HG03159 (cell line): Measurements from ENCODE around the gene BDKRB2.

Experiments used
- ATAC-seq: cut with Tn5 transposase; IDR thresholded peaks from one replicate; pipeline ENCODE4 v1.9.1; 2021; ENCODE audit warnings: mild to moderate bottlenecking, moderate library complexity; ENCODE audit not compliant: unreplicated experiment

Gene BDKRB2

DNA sequence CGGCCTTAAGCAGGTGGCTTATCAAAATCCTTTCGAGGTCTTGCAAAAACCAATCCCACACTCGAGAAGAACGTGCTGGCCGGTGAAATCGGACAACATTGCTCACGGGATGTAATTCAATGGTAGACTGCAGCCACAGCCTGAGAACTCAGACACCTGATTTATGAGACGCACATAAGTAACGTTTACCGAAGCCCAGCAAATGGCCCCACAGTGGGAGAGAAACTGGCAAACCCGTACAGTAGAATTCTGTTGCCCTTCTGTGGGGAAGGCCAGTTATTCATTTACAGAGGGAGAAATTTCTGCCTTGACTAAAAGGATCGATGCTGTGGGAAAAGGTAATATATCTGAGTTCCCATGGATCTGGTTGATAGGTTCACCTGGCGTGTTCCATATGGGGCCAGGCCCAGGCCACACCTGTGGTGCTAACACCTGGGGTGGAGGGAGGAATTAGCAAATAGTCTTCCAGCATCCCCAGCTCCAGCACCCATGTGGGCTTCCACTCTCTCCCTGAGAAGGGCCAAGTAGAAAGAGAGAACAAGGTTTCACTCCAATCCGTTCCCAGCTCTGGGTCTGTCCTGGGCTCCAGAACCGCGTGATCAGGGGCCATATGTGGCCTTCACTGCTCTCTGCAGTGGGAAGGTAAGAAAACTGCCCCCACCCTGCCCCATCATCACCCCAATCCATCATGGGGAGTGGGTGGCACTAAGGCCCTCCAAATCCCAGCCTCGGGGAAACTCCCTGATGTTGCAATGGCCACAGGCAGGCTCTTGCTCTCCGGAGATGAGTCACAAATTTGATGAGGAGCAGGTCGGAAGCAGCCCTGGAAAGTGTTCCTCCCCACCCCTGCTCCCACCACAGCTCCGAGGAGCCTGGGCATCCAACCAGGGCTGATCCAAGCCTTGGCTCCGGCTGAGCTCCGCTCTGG is 64.1 kb downstream of the BDKRB2 start:
- ATAC-seq: no peak

DNA sequence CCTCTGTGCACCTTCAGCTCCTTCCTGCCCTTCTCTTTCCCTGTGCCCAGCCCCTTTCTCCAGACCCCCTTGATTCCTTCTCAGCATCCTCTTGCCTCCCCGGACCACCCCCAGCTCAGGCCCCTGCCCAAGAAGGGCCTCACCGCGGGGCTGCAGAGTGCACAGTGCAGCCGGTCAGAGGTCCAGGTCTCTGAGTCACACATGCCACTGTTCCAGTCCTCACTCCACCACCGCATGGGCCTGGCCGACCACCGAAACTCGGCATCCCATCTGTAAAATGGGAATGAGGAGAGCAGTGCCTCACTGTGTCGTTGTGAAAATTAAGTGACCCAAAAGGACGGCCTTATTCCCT is 64.7 kb downstream of the BDKRB2 start:
- no peak for ATAC-seq

GRCh38 chr14:96270565-96271420 is 66.2 kb downstream of the BDKRB2 start:
- no peak for ATAC-seq

GRCh38 chr14:96271421-96271762 is 66.8 kb downstream of the BDKRB2 start:
- ATAC-seq: no peak

GRCh38 chr14:96272777-96273473 is 68.3 kb downstream of the BDKRB2 start:
- no peak for ATAC-seq

DNA sequence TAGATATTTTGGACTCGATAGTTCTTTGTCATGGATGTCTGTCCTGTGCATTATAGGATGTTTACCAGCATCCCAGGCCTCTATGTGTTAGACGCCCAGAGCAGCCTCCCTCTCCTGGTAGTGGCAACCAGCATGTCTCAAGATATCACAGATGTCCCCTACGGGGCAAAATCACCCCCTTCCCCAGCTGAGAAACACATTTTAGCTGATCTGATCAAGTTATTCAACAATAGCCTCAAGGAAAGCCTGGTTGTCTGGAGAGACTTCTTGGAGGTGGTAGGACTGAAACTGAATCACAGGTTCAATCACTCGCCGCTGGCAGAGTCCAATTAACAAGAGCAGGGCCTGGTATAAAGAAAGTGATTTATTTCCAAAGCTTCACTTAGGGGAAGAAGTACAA is 69.0 kb downstream of the BDKRB2 start:
- ATAC-seq: no peak

DNA sequence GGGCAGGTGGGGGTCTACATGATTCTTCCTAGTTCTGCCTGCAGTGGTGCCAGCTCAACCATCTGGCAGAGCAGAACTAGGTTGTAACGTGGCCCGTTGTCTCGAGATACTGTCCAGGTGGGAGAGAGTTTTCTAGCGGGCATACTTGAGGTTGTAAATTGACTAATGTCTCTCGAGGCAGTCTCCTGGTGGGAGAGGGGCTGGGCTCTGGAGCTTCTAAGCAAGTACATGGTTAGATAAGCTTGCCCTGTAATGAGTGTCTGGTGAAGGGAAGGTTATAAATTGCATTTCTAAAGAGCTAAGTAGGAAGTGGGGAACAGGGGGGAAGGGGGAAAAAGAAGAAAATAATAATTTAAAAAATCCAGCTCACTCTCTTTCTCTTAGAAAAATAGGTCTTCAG is 69.5 kb downstream of the BDKRB2 start:
- ATAC-seq: no peak

GRCh38 chr14:96274543-96274942 is 69.9 kb downstream of the BDKRB2 start:
- ATAC-seq: no peak

GRCh38 chr14:96275177-96276112 is 70.8 kb downstream of the BDKRB2 start:
- peak; percentile 62 for ATAC-seq

DNA sequence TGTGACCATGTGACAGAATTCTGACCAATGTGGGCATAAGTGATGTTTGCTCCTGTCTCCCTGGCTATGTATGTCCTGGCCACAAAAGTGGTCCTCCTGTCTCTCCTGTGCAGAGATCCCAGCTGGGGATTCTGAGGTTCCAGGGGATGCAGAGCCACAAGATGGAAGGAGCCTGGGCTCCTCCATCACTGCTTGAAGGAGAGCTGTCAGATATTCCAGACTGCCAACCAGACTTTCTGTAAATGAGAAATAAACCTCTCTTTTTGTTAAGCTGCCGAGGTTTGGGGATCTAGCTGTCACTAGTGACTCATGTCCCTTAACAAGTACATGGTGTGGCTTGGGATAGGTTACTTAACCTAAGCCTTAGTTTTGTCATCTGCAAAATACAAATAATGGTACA is 73.3 kb downstream of the BDKRB2 start:
- ATAC-seq: no peak

- no peak for ATAC-seq
Measured at GRCh38 chr14:96279564-96279963, 74.9 kb downstream of the BDKRB2 start.

DNA sequence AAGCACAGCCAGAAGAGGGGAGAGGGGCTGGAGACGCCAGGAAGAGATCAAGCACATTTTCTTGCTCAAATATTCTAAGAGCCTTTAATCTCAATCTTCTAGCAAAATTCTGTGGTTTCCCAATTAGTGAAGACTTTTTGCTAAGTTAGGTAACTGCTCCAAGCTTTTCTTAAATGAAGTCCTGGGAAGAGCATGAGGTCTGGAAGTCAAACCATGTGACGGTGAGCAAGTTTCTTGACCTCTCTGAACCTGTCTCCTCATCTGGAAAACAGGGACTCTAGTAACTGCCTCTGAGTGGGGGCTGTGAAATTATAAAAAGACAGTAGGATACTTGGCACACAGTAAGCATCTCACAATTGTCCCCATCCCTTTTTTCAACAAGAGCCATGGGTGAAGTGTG is 75.5 kb downstream of the BDKRB2 start:
- no peak for ATAC-seq

DNA sequence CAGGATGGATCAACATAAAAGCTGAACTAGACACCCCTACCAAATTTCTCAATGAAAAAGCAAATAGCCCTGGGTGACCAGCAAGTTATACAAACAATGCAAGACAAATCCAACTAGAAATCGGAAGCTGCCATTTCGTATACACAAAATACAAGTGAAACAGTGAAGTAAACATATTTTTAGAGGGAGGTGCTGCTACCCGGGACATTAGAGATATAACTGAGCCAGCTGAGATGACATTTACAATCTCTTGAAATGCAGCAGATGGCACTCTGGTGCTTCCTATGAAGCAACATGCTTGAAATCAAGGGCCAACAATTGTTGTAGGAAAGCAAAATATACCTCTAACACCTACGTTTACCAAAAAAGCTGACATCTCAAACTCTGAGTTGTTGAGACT is 76.8 kb downstream of the BDKRB2 start:
- ATAC-seq: no peak

GRCh38 chr14:96284008-96284407 is 79.4 kb downstream of the BDKRB2 start:
- no peak for ATAC-seq

- ATAC-seq: no peak
Measured at GRCh38 chr14:96284430-96284829, 79.8 kb downstream of the BDKRB2 start.

- ATAC-seq: no peak
Measured at GRCh38 chr14:96285667-96286066, 81.0 kb downstream of the BDKRB2 start.

DNA sequence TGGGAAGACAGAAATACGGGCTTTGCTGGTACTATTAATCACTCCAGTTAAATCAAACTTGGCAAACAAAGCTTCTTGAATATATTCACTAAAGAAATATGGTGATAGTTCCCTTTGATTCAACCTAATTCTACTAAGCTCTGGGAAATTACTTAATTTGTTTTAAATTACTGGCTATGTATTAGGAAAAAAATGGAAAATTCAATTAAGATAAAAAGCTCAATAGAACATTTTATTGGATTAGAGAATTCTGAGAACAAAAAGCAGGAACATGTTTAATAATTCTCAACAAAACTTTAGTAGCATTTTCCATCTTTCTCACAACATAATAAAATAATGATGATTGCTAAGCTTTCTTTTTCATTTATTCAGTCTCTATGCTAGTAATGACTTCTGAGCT is 81.6 kb downstream of the BDKRB2 start:
- ATAC-seq: no peak

DNA sequence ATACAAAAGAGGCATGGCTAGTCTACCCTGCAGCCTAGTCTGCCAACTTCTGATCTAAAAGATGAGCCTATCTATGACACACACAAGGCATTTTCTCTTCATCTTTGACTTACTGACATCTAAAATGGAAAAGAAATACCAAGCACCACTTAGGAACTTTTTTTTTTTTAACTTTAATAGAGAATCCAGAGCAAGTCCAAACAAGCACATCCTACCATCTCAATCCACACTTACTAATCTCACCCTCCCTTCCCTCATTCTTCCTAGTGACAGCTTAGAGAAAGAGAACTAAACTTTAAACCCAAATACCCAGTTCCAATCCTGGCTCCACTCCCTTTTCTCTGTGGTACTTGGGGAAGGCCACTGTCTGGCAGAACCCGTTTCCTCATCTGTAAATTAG is 83.2 kb downstream of the BDKRB2 start:
- no peak for ATAC-seq
